Eye (tissue), 1 donor: ENCODE data around the gene RBM7.

Source experiments
- DNase-seq: peaks from one replicate; pipeline ENCODE4 v3.0.0-alpha.2; 2015

The RBM7 gene

DNA sequence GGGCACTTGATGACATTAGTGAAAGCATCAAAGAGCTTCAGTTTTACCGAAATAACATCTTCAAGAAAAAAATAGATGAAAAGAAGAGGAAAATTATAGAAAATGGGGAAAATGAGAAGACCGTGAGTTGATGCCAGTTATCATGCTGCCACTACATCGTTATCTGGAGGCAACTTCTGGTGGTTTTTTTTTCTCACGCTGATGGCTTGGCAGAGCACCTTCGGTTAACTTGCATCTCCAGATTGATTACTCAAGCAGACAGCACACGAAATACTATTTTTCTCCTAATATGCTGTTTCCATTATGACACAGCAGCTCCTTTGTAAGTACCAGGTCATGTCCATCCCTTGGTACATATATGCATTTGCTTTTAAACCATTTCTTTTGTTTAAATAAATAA lies 49.4 kb downstream of the RBM7 start:
- DNase-seq, result no peak

DNA sequence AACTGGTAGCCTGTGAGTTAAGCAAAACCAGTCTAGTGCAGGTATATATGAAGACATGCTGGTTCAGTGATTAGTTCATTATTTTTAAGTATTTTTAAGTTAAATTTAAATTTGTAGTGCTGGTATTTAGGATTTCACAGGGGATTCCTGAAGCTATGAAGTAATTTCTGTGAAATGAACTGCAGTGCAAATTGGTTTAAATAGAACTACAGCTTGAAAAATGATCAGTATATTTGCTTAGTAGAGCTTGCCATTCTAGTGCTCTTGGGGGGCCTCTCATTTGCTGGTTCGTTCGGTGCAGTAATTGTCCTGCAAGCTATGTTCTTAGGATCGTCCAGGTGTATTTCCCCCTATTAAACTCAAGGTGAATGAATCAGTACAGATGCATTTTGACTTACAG lies 51.9 kb downstream of the RBM7 start:
- no peak for DNase-seq
